K562 (cell line): ENCODE results near the gene CEBPB. TPM values are rescaled to one million over a fixed set of nuclear protein-coding genes. Genes with fewer than 3 reads are reported as not detected.

Experiments
- ATF4 ChIP-seq: fragments of 450-650 bp; formaldehyde crosslinking; IDR thresholded peaks from 2 replicates; pipeline ENCODE4 v1.4.0; 2022; ENCODE audit warnings: mild to moderate bottlenecking, moderate library complexity
- BCL6 ChIP-seq: fragments of 250-450 bp; sonication (Bioruptor Pico); IDR thresholded peaks from 2 replicates; pipeline ENCODE4 v1.4.0; 2020
- BRD9 ChIP-seq: fragments of 450-650 bp; IDR thresholded peaks from 2 replicates; pipeline ENCODE4 v1.6.1; 2018; ENCODE audit warnings: low read depth; ENCODE audit not compliant: partially characterized antibody
- E2F1 ChIP-seq: sonication (generic); formaldehyde crosslinking; IDR thresholded peaks from 2 replicates; pipeline ENCODE4 v1.8.1; 2023; ENCODE audit warnings: mild to moderate bottlenecking, missing genetic modification reagents, moderate library complexity
- GATAD2A ChIP-seq: fragments of 450-650 bp; IDR thresholded peaks from 2 replicates; pipeline ENCODE4 v1.6.1; 2017
- MCM2 ChIP-seq: fragments of 450-650 bp; IDR thresholded peaks from 2 replicates; pipeline ENCODE4 v1.6.1; 2017; ENCODE audit warnings: low read depth, mild to moderate bottlenecking
- SAFB ChIP-seq: fragments of 200-400 bp; formaldehyde crosslinking; IDR thresholded peaks from 2 replicates; pipeline ENCODE4 v1.6.1; 2017; ENCODE audit warnings: low read depth, low read length, borderline replicate concordance
- STAG1 ChIP-seq: sonication (generic); formaldehyde crosslinking; IDR thresholded peaks from 2 replicates; pipeline ENCODE4 v1.5.0; 2020; ENCODE audit warnings: missing genetic modification reagents, borderline replicate concordance
- ZNF146 ChIP-seq: IDR thresholded peaks from one replicate; pipeline ENCODE4 v1.6.1; 2018; ENCODE audit warnings: missing compliant biosample characterization; ENCODE audit not compliant: unreplicated experiment
- ZNF282 ChIP-seq: sonication (generic); formaldehyde crosslinking; IDR thresholded peaks from 2 replicates; pipeline ENCODE4 v1.8.1; 2023; ENCODE audit warnings: missing genetic modification reagents
- ZNF589 ChIP-seq: fragments of 200-800 bp; sonication (Bioruptor generic); IDR thresholded peaks from 2 replicates; pipeline ENCODE4 v1.6.1; 2016; ENCODE audit warnings: low read depth, missing genetic modification characterization, missing compliant biosample characterization
- ZNF740 ChIP-seq, 3 experiments: fragments of 200-800 bp in 1 of 3; sonication (Bioruptor generic) in 1 of 3; sonication (generic) in 1 of 3; formaldehyde crosslinking in 1 of 3; IDR thresholded peaks; 2 replicates each; pipeline versions ENCODE4 v1.6.1 to v1.8.0; 2016 to 2022; ENCODE audit warnings: mild to moderate bottlenecking in 2 of 3, missing compliant biosample characterization in 2 of 3, missing genetic modification characterization in 2 of 3, missing genetic modification reagents in 1 of 3
- polyA plus RNA-seq, 8 experiments: library from polyadenylated mRNA; depleted of rRNA in 4 of 8; stranded (reverse) in 5 of 8; unstranded in 3 of 8; fragments of >200 nt; fragmentation: Nextera tagmentation in 2 of 8; fragmentation: Illumina TruSeq in 1 of 8; extraction: Ambion mirVana in 2 of 8; extraction: Trizol in 1 of 8; gene quantifications; 2 replicates each; pipeline versions ENCODE4 v1.2.1 to v1.2.3, GENCODE V29; 2011 to 2014; ENCODE audit warnings: inconsistent platforms in 1 of 8, missing spikeins in 1 of 8
- total RNA-seq, 7 experiments: library from RNA; depleted of rRNA in 6 of 7; stranded (reverse); fragments of >200 nt in 6 of 7; fragmentation: Illumina TruSeq in 2 of 7; extraction: Trizol in 2 of 7; gene quantifications; 2 replicates each; pipeline versions ENCODE4 v1.2.1 to v1.2.3, GENCODE V29; 2011 to 2021; ENCODE audit warnings: low replicate concordance in 1 of 7
- TF ChIP-seq, protein P1 (sequence below): fragments of 250-450 bp; sonication (Bioruptor Pico); IDR thresholded peaks from 2 replicates; pipeline ENCODE4 v1.5.0; 2021; ENCODE audit warnings: mild to moderate bottlenecking, borderline replicate concordance
- TF ChIP-seq, protein P2 (sequence below): IDR thresholded peaks from 3 replicates; pipeline ENCODE4 v1.6.1; 2011; ENCODE audit warnings: borderline replicate concordance, mild to moderate bottlenecking, moderate library complexity; ENCODE audit not compliant: insufficient read length; ENCODE audit errors: extremely low read depth
- TF ChIP-seq, protein P3 (sequence below): fragments of 450-650 bp; IDR thresholded peaks from 2 replicates; pipeline ENCODE4 v1.6.1; 2017; ENCODE audit warnings: antibody characterized with exemption, mild to moderate bottlenecking

Gene CEBPB
- total and polyA plus RNA-seq, 9 of the 15 experiments (the other 6 are each of a cell fraction or from before 2014, with no cell fraction given) = 1.2 to 72.6 (median 7.8) TPM

GRCh38 chr20:50188287-50188688 is 2.3 kb upstream of the CEBPB start (continued):
- TF ChIP-seq, protein P1, sequence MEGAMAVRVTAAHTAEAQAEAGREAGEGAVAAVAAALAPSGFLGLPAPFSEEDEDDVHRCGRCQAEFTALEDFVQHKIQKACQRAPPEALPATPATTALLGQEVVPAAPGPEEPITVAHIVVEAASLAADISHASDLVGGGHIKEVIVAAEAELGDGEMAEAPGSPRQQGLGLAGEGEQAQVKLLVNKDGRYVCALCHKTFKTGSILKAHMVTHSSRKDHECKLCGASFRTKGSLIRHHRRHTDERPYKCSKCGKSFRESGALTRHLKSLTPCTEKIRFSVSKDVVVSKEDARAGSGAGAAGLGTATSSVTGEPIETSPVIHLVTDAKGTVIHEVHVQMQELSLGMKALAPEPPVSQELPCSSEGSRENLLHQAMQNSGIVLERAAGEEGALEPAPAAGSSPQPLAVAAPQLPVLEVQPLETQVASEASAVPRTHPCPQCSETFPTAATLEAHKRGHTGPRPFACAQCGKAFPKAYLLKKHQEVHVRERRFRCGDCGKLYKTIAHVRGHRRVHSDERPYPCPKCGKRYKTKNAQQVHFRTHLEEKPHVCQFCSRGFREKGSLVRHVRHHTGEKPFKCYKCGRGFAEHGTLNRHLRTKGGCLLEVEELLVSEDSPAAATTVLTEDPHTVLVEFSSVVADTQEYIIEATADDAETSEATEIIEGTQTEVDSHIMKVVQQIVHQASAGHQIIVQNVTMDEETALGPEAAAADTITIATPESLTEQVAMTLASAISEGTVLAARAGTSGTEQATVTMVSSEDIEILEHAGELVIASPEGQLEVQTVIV (CRISPR knock-in tag) = no peak
- TF ChIP-seq BCL6 (CRISPR knock-in tag) (no peak), GATAD2A (no peak), E2F1 (CRISPR knock-in tag) (no peak), BRD9 (peak; percentile 80), ZNF146 (CRISPR knock-in tag) (no peak), ATF4 (CRISPR knock-in tag) (no peak), ZNF740 (CRISPR knock-in tag; IDR thresholded peaks at IDR 0.05) (no peak), ZNF740 (tag; IDR thresholded peaks at IDR 0.05) (no peak), SAFB (no peak), ZNF589 (CRISPR knock-in tag) (no peak), ZNF282 (CRISPR knock-in tag) (no peak), STAG1 (no peak), MCM2 (no peak)
- TF ChIP-seq, protein P2, sequence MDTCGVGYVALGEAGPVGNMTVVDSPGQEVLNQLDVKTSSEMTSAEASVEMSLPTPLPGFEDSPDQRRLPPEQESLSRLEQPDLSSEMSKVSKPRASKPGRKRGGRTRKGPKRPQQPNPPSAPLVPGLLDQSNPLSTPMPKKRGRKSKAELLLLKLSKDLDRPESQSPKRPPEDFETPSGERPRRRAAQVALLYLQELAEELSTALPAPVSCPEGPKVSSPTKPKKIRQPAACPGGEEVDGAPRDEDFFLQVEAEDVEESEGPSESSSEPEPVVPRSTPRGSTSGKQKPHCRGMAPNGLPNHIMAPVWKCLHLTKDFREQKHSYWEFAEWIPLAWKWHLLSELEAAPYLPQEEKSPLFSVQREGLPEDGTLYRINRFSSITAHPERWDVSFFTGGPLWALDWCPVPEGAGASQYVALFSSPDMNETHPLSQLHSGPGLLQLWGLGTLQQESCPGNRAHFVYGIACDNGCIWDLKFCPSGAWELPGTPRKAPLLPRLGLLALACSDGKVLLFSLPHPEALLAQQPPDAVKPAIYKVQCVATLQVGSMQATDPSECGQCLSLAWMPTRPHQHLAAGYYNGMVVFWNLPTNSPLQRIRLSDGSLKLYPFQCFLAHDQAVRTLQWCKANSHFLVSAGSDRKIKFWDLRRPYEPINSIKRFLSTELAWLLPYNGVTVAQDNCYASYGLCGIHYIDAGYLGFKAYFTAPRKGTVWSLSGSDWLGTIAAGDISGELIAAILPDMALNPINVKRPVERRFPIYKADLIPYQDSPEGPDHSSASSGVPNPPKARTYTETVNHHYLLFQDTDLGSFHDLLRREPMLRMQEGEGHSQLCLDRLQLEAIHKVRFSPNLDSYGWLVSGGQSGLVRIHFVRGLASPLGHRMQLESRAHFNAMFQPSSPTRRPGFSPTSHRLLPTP = no peak
- TF ChIP-seq, protein P3, sequence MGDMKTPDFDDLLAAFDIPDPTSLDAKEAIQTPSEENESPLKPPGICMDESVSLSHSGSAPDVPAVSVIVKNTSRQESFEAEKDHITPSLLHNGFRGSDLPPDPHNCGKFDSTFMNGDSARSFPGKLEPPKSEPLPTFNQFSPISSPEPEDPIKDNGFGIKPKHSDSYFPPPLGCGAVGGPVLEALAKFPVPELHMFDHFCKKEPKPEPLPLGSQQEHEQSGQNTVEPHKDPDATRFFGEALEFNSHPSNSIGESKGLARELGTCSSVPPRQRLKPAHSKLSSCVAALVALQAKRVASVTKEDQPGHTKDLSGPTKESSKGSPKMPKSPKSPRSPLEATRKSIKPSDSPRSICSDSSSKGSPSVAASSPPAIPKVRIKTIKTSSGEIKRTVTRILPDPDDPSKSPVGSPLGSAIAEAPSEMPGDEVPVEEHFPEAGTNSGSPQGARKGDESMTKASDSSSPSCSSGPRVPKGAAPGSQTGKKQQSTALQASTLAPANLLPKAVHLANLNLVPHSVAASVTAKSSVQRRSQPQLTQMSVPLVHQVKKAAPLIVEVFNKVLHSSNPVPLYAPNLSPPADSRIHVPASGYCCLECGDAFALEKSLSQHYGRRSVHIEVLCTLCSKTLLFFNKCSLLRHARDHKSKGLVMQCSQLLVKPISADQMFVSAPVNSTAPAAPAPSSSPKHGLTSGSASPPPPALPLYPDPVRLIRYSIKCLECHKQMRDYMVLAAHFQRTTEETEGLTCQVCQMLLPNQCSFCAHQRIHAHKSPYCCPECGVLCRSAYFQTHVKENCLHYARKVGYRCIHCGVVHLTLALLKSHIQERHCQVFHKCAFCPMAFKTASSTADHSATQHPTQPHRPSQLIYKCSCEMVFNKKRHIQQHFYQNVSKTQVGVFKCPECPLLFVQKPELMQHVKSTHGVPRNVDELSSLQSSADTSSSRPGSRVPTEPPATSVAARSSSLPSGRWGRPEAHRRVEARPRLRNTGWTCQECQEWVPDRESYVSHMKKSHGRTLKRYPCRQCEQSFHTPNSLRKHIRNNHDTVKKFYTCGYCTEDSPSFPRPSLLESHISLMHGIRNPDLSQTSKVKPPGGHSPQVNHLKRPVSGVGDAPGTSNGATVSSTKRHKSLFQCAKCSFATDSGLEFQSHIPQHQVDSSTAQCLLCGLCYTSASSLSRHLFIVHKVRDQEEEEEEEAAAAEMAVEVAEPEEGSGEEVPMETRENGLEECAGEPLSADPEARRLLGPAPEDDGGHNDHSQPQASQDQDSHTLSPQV = no peak
